ENCODE data around the gene HOTAIR. TPM values are rescaled to one million over a fixed set of nuclear protein-coding genes. Genes with fewer than 3 reads are reported as not detected.

The HOTAIR gene
- total RNA-seq, 1 donor from 2014 or later, result not detected

GRCh38 chr12:53965281-53966084, 9.3 kb downstream of the HOTAIR start:
- intact Hi-C loops (cut with micrococcal nuclease), result loop anchor here (1.0 kb wide), 1 partner anchor 9 kb away; the partner anchor contains the start of gene HOTAIR
- Mint-ChIP-seq H3K27ac (peak overlapping the region; percentile 15), H3K36me3 (ENCODE audit: low read depth) (no peaks in the 10 kb centered on the region), H3K4me1 (peaks cover 13% of the 10 kb centered on the region), H3K9me3 (peaks cover under 1% of the 10 kb centered on the region), H3K4me3 (no peak overlapping the region), H3K27me3 (peaks cover 89% of the 10 kb centered on the region)
- DNase-seq, result no peak

GRCh38 chr12:53964315-53964713, 10.4 kb downstream of the HOTAIR start:
- peaks cover 9% of the 10 kb centered on the region for H3K9me3 Mint-ChIP-seq

DNA sequence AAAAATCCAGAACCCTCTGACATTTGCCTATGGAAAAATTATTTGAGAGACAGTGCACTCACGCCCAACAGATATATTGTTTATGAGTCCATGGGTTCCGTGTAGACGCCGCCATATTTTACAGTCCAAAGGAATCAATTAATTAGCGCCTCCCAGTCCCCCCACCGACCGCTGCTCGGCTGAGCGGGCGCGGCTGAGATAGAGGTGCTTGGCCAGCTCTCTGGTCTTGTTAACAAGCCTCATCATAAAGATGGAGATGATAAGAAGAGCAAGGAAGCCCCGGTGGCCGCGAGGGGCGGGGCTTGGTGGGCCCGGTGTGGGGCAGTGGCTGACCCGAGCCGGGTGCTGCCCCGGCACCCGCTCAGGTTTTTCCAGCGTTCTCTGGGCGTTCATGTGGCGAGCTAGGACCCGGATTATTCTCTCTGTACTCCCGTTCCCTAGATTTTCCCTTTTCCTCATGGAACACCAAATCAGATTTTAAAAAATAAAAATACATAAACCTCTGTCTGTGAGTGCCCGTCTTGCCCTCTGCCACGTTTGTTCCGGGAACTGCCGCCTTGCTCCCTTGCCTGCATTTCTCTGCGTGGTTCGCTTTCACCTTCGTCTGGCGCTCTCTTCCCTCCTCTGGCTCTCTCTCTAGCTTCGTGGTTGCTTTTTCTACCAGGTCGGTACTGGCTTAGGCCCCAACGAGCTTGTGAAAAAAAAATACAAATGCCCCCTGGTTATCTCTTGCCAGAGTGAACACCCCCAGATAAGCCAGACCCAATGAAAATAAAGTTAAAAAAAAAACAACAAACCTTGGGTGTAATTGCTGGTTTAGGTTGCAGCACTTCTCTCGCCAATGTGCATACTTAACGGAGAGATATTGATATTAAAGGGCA, 11.1 kb downstream of the HOTAIR start:
- H3K4me1 Mint-ChIP-seq, result peaks cover 13% of the 10 kb centered on the region
- intact Hi-C loops (cut with micrococcal nuclease), result no loop called here
- H3K36me3 Mint-ChIP-seq (ENCODE audit: low read depth), result no peaks in the 10 kb centered on the region
- H3K9me3 Mint-ChIP-seq, result peaks cover 9% of the 10 kb centered on the region
- peaks cover 88% of the 10 kb centered on the region for H3K27me3 Mint-ChIP-seq
- DNase-seq, result no peak
- H3K27ac Mint-ChIP-seq, result no peak overlapping the region
- H3K4me3 Mint-ChIP-seq, result no peak overlapping the region

More at GRCh38 chr12:53964315-53964713, 10.4 kb downstream of the HOTAIR start:
- Mint-ChIP-seq H3K27ac (no peak overlapping the region), H3K4me3 (no peak overlapping the region), H3K4me1 (peaks cover 13% of the 10 kb centered on the region), H3K36me3 (ENCODE audit: low read depth) (no peaks in the 10 kb centered on the region), H3K27me3 (peaks cover 90% of the 10 kb centered on the region)
- DNase-seq, result no peak
- intact Hi-C loops (cut with micrococcal nuclease), result no loop called here

DNA sequence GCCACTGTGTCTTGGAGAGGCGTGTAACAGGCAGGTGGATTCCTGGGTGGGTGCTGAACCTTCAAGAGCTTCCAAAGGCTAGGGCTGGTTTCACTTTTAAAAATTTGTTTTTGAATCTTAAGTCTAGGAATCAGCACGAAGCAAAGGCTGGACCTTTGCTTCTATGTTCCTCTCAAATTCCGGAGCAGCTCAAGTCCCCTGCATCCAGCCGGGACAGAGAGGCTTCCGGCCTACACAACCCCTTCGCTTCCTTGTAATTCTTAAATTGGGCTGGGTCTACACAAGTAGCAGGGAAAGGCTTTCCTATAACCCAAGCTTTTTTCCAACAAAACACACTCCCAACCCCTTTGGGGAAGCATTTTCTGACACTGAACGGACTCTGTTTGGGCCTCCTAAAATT, 11.7 kb downstream of the HOTAIR start:
- Mint-ChIP-seq H3K4me3 (no peak overlapping the region), H3K9me3 (peaks cover 9% of the 10 kb centered on the region), H3K36me3 (ENCODE audit: low read depth) (no peaks in the 10 kb centered on the region), H3K27ac (no peak overlapping the region), H3K27me3 (peaks cover 88% of the 10 kb centered on the region), H3K4me1 (peaks cover 13% of the 10 kb centered on the region)
- intact Hi-C loops (cut with micrococcal nuclease), result no loop called here
- DNase-seq, result no peak

- H3K27ac Mint-ChIP-seq, result no peak overlapping the region
- no peak for DNase-seq
- peaks cover 9% of the 10 kb centered on the region for H3K9me3 Mint-ChIP-seq
- H3K4me1 Mint-ChIP-seq, result peaks cover 7% of the 10 kb centered on the region
- peaks cover 88% of the 10 kb centered on the region for H3K27me3 Mint-ChIP-seq
- H3K4me3 Mint-ChIP-seq, result no peak overlapping the region
- H3K36me3 Mint-ChIP-seq (ENCODE audit: low read depth), result no peaks in the 10 kb centered on the region
- intact Hi-C loops (cut with micrococcal nuclease), result no loop called here
These were observed 13.6 kb downstream of the HOTAIR start for GRCh38 chr12:53961025-53961761.

- intact Hi-C loops (cut with micrococcal nuclease), result no loop called here
- H3K4me3 Mint-ChIP-seq, result no peak overlapping the region
- peaks cover 10% of the 10 kb centered on the region for H3K4me1 Mint-ChIP-seq
- H3K27me3 Mint-ChIP-seq, result peaks cover 85% of the 10 kb centered on the region
- no peaks in the 10 kb centered on the region for H3K36me3 Mint-ChIP-seq (ENCODE audit: low read depth)
- H3K27ac Mint-ChIP-seq, result peak overlapping the region; percentile 25
- peaks cover 9% of the 10 kb centered on the region for H3K9me3 Mint-ChIP-seq
- DNase-seq, result no peak
These were observed 14.3 kb downstream of the HOTAIR start for GRCh38 chr12:53960187-53961024.

- DNase-seq, result no peak
- Mint-ChIP-seq H3K4me3 (no peak overlapping the region), H3K27ac (no peak overlapping the region), H3K27me3 (peaks cover 79% of the 10 kb centered on the region), H3K9me3 (peaks cover 9% of the 10 kb centered on the region), H3K4me1 (peaks cover 7% of the 10 kb centered on the region), H3K36me3 (ENCODE audit: low read depth) (no peaks in the 10 kb centered on the region)
- intact Hi-C loops (cut with micrococcal nuclease), result loop anchor here (5.0 kb wide), 1 partner anchor 73 kb away; the partner anchor contains the start of gene HOXC5
These were observed 15.4 kb downstream of the HOTAIR start for GRCh38 chr12:53959314-53959713.

- peaks cover 1% of the 10 kb centered on the region for H3K36me3 Mint-ChIP-seq (ENCODE audit: low read depth)
- H3K4me3 Mint-ChIP-seq, result no peak overlapping the region
- peaks cover 13% of the 10 kb centered on the region for H3K9me3 Mint-ChIP-seq
- intact Hi-C loops (cut with micrococcal nuclease), result loop anchor here (5.0 kb wide), 1 partner anchor 74 kb away; the partner anchor contains the start of gene HOXC5
- peaks cover 80% of the 10 kb centered on the region for H3K27me3 Mint-ChIP-seq
- H3K4me1 Mint-ChIP-seq, result peaks cover 5% of the 10 kb centered on the region
- H3K27ac Mint-ChIP-seq, result no peak overlapping the region
- DNase-seq, result no peak
These were observed 16.6 kb downstream of the HOTAIR start for GRCh38 chr12:53958128-53958527.

DNA sequence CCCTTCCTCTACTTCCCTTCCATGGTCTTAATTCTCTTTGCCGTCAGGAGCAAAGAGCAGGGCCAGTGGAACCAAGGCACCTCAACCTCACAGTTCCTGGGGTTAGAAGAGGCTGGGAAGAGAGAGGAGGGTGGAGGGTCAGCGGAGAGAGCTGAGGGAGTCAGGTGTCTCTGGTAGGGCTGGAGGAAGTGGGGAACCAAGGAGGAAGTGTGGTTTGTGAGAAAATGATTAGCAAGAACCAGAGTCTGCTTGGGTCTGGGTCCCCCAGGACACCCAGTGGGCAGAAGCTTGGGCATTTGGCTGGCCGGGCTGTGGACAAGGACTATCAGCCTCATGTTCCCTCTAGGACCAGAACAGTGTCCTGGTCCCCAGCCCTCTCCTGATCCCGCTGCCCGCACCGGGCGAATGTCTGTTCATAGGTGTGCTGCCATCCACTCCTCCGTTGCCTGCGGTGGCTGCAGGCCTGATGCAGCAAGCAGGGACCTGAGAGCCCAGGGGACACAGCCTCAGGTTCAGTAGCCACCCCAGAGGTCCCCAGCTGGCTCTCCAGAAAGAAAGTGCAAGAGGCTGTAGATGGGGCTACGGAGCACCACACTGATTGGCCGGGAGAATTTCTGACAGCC, 17.7 kb downstream of the HOTAIR start:
- H3K4me3 Mint-ChIP-seq, result no peak overlapping the region
- peaks cover 81% of the 10 kb centered on the region for H3K27me3 Mint-ChIP-seq
- DNase-seq, result no peak
- peaks cover 13% of the 10 kb centered on the region for H3K9me3 Mint-ChIP-seq
- intact Hi-C loops (cut with micrococcal nuclease), result loop anchor here (5.0 kb wide), 1 partner anchor 75 kb away; the partner anchor contains the start of gene HOXC5
- H3K36me3 Mint-ChIP-seq (ENCODE audit: low read depth), result peaks cover 1% of the 10 kb centered on the region
- peaks cover 5% of the 10 kb centered on the region for H3K4me1 Mint-ChIP-seq
- no peak overlapping the region for H3K27ac Mint-ChIP-seq

GRCh38 chr12:53956251-53956887, 18.4 kb downstream of the HOTAIR start:
- intact Hi-C loops (cut with micrococcal nuclease), result loop anchor here (5.0 kb wide), 1 partner anchor 76 kb away; the partner anchor contains the start of gene HOXC5
- Mint-ChIP-seq H3K9me3 (peaks cover 13% of the 10 kb centered on the region), H3K4me3 (no peak overlapping the region), H3K4me1 (peaks cover 5% of the 10 kb centered on the region), H3K27me3 (peaks cover 81% of the 10 kb centered on the region), H3K27ac (peak overlapping the region; percentile 50), H3K36me3 (ENCODE audit: low read depth) (peaks cover 1% of the 10 kb centered on the region)
- DNase-seq, result no peak

- H3K36me3 Mint-ChIP-seq (ENCODE audit: low read depth), result peaks cover 1% of the 10 kb centered on the region
- peaks cover 13% of the 10 kb centered on the region for H3K9me3 Mint-ChIP-seq
- intact Hi-C loops (cut with micrococcal nuclease), result loop anchor here (2.0 to 5.0 kb wide), 2 partner anchors 39 to 76 kb away; partner anchors contain the start of gene HOXC5
- peak overlapping the region; percentile 50 for H3K27ac Mint-ChIP-seq
- DNase-seq, result no peak
- peaks cover 85% of the 10 kb centered on the region for H3K27me3 Mint-ChIP-seq
- no peak overlapping the region for H3K4me3 Mint-ChIP-seq
- peaks cover 5% of the 10 kb centered on the region for H3K4me1 Mint-ChIP-seq
These were observed 18.9 kb downstream of the HOTAIR start for GRCh38 chr12:53955776-53956250.
